Kidney (tissue), 14 donors: Measurements from ENCODE around the gene ZFP62. TPM values are rescaled to one million over a fixed set of nuclear protein-coding genes. Genes with fewer than 3 reads are reported as not detected.
A peak's percentile ranks its signal among the peaks of the same experiment; 100 is the strongest.
"Not testable (repeated sequence)": the region's sequence is repeated elsewhere in the genome, so short reads cannot be mapped to it uniquely, and the experiment has no call there.

Experiments used
- DNase-seq, 5 donors: peaks; one replicate each; pipeline ENCODE4 v3.0.0-alpha.2; 2013 to 2020
- FAIRE-seq: peaks from 2 replicates; lab custom pipeline; 2012; peaks lifted over from hg19 to GRCh38; lab: Jason Lieb, UNC
- H3K27ac ChIP-seq, 2 donors: one replicate each; pipeline ENCODE4 v1.7.0; 2013; ENCODE audit warnings: low read depth in 2 of 2, low read length in 2 of 2, inconsistent platforms in 1 of 2
- H3K27me3 ChIP-seq: one replicate; pipeline ENCODE4 v1.7.1; 2013; ENCODE audit warnings: low read length, inconsistent platforms; ENCODE audit not compliant: control insufficient read depth, insufficient read depth
- H3K36me3 ChIP-seq, 3 donors: one replicate each; pipeline versions ENCODE4 v1.7.0 to v1.7.1; 2013; ENCODE audit warnings: low read length in 3 of 3, control low read depth in 1 of 3, inconsistent platforms in 1 of 3; ENCODE audit not compliant: insufficient read depth in 3 of 3, control insufficient read depth in 2 of 3
- H3K4me1 ChIP-seq, 3 donors: one replicate each; pipeline versions ENCODE4 v1.7.0 to v1.7.1; 2013; ENCODE audit warnings: low read length in 3 of 3, inconsistent platforms in 1 of 3, low read depth in 1 of 3; ENCODE audit not compliant: control insufficient read depth in 2 of 3, insufficient read depth in 2 of 3
- H3K4me3 ChIP-seq, 3 donors: one replicate each; pipeline versions ENCODE4 v1.7.0 to v1.8.1; 2013; ENCODE audit warnings: low read length in 3 of 3, control low read depth in 1 of 3, inconsistent platforms in 1 of 3
- H3K9ac ChIP-seq, 3 donors: one replicate each; pipeline versions ENCODE4 v1.7.0 to v1.7.1; 2013; ENCODE audit warnings: low read length in 3 of 3, control low read depth in 1 of 3, inconsistent platforms in 1 of 3
- H3K9me3 ChIP-seq, 3 donors: one replicate each; pipeline versions ENCODE4 v1.7.0 to v1.7.1; 2013; ENCODE audit warnings: low read length in 3 of 3, control low read depth in 1 of 3, inconsistent platforms in 1 of 3; ENCODE audit not compliant: control insufficient read depth in 2 of 3, insufficient read depth in 1 of 3
- intact Hi-C: fragments of 100-400 bp; cut with DNase I; formaldehyde crosslinking; loops from one replicate; pipeline ENCODE4 v1.11.1; 2022
- polyA plus RNA-seq: library from polyadenylated mRNA; stranded (reverse); fragments of 350-450 nt; fragmentation: Illumina TruSeq; extraction: RNeasy Lipid Tissue Mini Kit (QIAGEN cat#74804); gene quantifications from one replicate; pipeline ENCODE4 v1.2.3, GENCODE V29; 2014; ENCODE audit warnings: low read depth, low replicate concordance; ENCODE audit not compliant: insufficient read depth
- total RNA-seq: library from RNA; stranded (reverse); fragmentation: NEBNext Ultra II Directional; extraction: Animal tissue kit (Norgen Biotek cat#: 25700); gene quantifications from one replicate; pipeline ENCODE4 v1.2.1, GENCODE V29; 2021
- TF ChIP-seq, protein P1 (sequence below): IDR thresholded peaks from 3 replicates; pipeline ENCODE4 v1.5.1; 2012; ENCODE audit warnings: mild to moderate bottlenecking, moderate library complexity, borderline replicate concordance; ENCODE audit not compliant: insufficient read depth; ENCODE audit errors: extremely low read depth
- donor health status: control.
- donor health status: control.
- donor health status: control.
- donor health status: control.
- donor health status: control.
- donor health status: DM: yes; HTN: yes; CAD: no.
- donor health status: Normal renal cell carcinoma (clear cell type).

ZFP62 gene
- total and polyA plus RNA-seq, 2 donors from 2014 or later = 16.2 to 30.7 TPM

- intact Hi-C loops = no loop called here
- H3K4me1 ChIP-seq = no peaks in the 10 kb centered on the region
- H3K27ac ChIP-seq = no peak overlapping the region
- TF ChIP-seq, protein P1, sequence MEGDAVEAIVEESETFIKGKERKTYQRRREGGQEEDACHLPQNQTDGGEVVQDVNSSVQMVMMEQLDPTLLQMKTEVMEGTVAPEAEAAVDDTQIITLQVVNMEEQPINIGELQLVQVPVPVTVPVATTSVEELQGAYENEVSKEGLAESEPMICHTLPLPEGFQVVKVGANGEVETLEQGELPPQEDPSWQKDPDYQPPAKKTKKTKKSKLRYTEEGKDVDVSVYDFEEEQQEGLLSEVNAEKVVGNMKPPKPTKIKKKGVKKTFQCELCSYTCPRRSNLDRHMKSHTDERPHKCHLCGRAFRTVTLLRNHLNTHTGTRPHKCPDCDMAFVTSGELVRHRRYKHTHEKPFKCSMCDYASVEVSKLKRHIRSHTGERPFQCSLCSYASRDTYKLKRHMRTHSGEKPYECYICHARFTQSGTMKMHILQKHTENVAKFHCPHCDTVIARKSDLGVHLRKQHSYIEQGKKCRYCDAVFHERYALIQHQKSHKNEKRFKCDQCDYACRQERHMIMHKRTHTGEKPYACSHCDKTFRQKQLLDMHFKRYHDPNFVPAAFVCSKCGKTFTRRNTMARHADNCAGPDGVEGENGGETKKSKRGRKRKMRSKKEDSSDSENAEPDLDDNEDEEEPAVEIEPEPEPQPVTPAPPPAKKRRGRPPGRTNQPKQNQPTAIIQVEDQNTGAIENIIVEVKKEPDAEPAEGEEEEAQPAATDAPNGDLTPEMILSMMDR = no peak
- no peak for DNase-seq
- no peak overlapping the region for H3K4me3 ChIP-seq
- no peak for FAIRE-seq
- no peaks in the 10 kb centered on the region for H3K27me3 ChIP-seq
- H3K9me3 ChIP-seq = no peaks in the 10 kb centered on the region
- no peaks in the 10 kb centered on the region for H3K36me3 ChIP-seq
- H3K9ac ChIP-seq = no peak overlapping the region
These were observed 28.3 kb upstream of the ZFP62 start for GRCh38 chr5:180889381-180889780.

DNA sequence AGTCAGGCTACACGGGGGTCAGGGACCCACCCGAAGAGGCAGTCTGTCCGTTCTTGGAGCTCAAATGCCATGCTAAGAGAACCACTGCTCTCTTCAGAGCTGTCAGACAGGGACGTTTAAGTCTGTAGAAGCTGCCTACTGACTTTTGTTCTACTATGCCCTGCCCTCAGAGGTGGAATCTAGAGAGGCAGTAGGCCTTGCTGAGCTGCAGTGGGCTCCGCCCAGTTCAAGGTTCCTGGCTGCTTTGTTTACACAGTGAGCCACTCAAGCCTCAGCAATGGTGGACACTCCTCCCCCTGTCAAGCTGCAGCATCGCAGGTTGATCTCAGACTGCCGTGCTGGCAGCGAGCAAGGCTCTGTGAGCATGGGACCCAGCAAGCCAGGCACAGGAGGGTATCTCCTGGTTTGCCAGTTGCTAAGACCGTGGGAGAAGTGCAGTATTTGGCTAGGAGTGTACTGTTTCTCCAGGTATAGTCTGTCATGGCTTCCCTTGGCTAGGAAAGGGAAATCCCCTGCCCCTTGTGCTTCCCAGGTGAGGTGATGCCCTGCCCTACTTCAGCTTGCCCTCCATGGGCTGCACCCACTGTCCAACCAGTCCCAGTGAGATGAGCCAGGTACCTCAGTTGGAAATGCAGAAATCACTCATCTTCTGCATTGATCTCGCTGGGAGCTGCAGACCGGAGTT is 24.9 kb upstream of the ZFP62 start:
- peak in 3 of 5 donors; percentile 19 to 33 (median 21) for DNase-seq
- FAIRE-seq, H3K4me1 ChIP-seq, H3K36me3 ChIP-seq, intact Hi-C loops, H3K9ac ChIP-seq, H3K27me3 ChIP-seq, H3K4me3 ChIP-seq, H3K9me3 ChIP-seq, H3K27ac ChIP-seq: not testable (repeated sequence)

GRCh38 chr5:180875860-180876426 is 14.9 kb upstream of the ZFP62 start:
- intact Hi-C loops = no loop called here
- no peak overlapping the region for H3K27ac ChIP-seq
- no peaks in the 10 kb centered on the region for H3K9me3 ChIP-seq
- no peaks in the 10 kb centered on the region for H3K27me3 ChIP-seq
- FAIRE-seq (no peak), DNase-seq (no peak)
- H3K4me3 ChIP-seq = no peak overlapping the region
- TF ChIP-seq, protein P1 = no peak
- H3K9ac ChIP-seq = no peak overlapping the region
- H3K36me3 ChIP-seq = no peaks in the 10 kb centered on the region
- H3K4me1 ChIP-seq = no peaks in the 10 kb centered on the region

DNA sequence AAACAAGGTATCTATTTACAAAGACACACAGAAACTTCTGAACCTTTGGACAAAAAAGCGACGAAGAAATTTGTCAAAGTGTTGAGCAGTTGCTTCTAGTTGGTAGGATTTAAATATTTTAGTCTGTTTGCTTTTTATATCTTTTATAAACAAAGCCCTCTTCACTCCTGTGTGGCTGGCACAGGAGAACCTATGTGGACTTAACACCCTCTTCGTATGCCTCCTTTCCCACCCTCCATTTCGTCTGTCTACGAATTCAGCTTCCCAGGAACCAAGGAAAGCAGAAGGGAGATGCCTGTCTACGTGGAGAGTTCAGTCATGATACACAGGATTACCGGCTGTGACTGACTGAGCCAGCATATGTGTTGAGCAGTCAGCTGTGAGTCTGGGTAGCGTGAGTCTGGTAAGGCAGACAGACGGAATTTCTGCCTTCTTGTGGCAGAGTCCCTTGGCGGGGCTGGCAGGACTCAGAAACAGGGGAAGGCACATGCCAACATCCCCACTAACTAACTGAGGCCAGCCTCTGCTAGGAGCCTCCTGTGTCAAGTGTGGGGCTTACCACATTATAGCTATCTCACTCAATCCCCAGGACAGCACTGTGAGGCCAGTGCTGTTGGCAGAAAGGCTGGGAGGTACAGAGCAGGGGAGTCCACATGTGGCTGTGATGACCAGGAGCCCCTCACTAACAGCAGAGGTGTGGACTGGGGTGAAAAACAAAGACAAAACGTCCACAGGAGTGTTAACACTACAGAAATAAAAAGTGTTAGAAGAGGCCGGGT is 13.9 kb upstream of the ZFP62 start:
- Histone ChIP-seq H3K9ac (no peak overlapping the region), H3K27ac (no peak overlapping the region), H3K27me3 (no peaks in the 10 kb centered on the region), H3K4me3 (no peak overlapping the region), H3K36me3 (no peaks in the 10 kb centered on the region), H3K4me1 (no peaks in the 10 kb centered on the region), H3K9me3 (no peaks in the 10 kb centered on the region)
- intact Hi-C loops = no loop called here
- FAIRE-seq (no peak), DNase-seq (no peak)
- TF ChIP-seq, protein P1 = no peak
